Measurements from ENCODE around the gene NACC2. TPM values are rescaled to one million over a fixed set of nuclear protein-coding genes. Genes with fewer than 3 reads are reported as not detected.

NACC2 gene
- total and polyA plus RNA-seq, 8 donors: 4.1 to 69.2 (median 10.0) TPM

- intact Hi-C loops (cut with DNase I; ENCODE audit: low total_unique reads): no loop called here
- TF ChIP-seq EP300 (IDR thresholded peaks at IDR 0.05) (no peak), POLR2A (IDR thresholded peaks at IDR 0.05) (no peak)
- TF ChIP-seq, protein P1, sequence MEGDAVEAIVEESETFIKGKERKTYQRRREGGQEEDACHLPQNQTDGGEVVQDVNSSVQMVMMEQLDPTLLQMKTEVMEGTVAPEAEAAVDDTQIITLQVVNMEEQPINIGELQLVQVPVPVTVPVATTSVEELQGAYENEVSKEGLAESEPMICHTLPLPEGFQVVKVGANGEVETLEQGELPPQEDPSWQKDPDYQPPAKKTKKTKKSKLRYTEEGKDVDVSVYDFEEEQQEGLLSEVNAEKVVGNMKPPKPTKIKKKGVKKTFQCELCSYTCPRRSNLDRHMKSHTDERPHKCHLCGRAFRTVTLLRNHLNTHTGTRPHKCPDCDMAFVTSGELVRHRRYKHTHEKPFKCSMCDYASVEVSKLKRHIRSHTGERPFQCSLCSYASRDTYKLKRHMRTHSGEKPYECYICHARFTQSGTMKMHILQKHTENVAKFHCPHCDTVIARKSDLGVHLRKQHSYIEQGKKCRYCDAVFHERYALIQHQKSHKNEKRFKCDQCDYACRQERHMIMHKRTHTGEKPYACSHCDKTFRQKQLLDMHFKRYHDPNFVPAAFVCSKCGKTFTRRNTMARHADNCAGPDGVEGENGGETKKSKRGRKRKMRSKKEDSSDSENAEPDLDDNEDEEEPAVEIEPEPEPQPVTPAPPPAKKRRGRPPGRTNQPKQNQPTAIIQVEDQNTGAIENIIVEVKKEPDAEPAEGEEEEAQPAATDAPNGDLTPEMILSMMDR (IDR thresholded peaks at IDR 0.05): no peak
- Histone ChIP-seq H3K9me3 (no peaks in the 10 kb centered on the region), H3K4me1 (peaks cover 9 to 35% (median 33%) of the 10 kb centered on the region in 4 donors), H3K27me3 (peaks cover 0 to 88% (median 68%) of the 10 kb centered on the region in 3 donors), H3K4me3 (no peak overlapping the region), H3K27ac (no peak overlapping the region), H3K36me3 (no peaks in the 10 kb centered on the region)
- 60 to 66% (median 65%) methylated on average over 6 to 18 of the region's 18 CpGs for whole genome bisulfite sequencing, 5 donors
- DNase-seq: no peak
Measured at GRCh38 chr9:136135326-136136126, 40.4 kb upstream of the NACC2 start.

DNA sequence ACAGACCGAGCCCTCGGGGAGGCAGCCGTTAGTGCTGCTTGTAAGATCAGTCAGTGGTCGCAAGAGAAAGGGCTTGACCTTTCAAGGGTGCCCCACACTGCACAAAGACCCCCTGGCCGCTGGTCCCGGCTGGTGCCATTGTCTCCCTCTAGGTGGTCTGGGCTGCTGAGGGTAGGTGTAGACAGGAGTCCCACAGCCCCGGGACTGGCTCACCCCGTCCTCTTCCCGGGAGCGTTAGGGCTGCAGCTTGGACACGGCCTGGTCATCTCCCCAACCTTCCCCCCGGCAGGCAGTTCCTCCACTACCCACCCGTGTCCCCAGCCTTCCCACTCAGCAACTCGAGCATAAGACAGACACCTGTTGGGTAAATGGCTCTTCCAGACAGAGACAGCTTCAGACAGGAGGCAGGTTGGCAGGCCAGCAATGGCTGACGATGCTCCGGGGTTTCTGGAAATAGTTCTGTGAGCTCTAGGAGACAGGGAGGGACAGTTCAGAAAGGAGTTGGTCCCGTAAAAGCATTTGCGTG is 38.9 kb upstream of the NACC2 start:
- 23 to 35% (median 31%) methylated on average over 15 to 18 of the region's 18 CpGs for WGBS, 5 donors
- Histone ChIP-seq H3K4me1 (peaks cover 9 to 37% (median 35%) of the 10 kb centered on the region in 4 donors), H3K27me3 (peaks cover 0 to 94% (median 70%) of the 10 kb centered on the region in 3 donors), H3K36me3 (no peaks in the 10 kb centered on the region), H3K27ac (no peak overlapping the region), H3K4me3 (peak overlapping the region in 1 of 4 donors; percentile 54), H3K9me3 (no peaks in the 10 kb centered on the region)
- intact Hi-C loops (cut with DNase I; ENCODE audit: low total_unique reads): no loop called here
- no peak for DNase-seq
- TF ChIP-seq, protein P1 (IDR thresholded peaks at IDR 0.05): no peak
- TF ChIP-seq EP300 (IDR thresholded peaks at IDR 0.05): no peak
- TF ChIP-seq POLR2A (IDR thresholded peaks at IDR 0.05): no peak
- no peak for TF ChIP-seq POLR2AphosphoS5 (IDR thresholded peaks at IDR 0.05)

DNA sequence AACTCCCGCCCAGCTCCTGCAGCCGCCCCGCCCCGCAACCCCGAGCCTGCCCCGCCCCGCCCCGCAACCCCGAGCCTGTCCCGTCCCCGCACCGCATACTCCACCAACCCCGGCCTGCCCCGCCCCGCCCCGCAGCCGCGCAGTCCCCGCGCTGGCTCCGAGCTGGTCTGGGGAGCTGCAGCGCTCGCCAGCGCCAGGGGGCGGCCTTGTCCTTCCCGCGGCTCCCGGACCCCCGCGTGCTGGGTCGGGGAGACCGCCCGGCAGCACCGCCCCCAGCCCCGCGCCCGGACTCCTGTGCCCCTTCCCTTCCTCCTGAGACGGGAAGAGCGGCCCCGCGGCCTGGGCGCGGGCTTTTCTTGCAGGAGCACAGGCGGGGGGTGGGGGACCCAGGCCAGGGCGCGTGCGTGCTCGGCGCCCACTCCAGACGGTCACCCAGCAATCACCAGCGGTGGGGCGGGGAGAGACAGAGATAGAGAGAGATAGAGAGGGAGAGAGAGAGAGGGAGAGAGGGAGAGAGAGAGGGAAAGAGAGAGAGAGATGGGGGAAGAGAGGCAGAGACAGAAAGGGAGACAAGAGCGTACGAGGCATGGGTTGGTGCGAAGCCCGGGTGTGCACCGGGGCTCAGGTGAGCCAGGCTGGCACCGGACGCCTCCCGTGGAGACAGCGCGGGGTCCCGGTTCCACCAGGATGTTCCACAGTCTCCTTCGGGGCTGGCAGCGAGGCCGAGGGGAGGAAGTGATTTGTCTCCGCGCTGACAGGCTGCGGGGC is 38.3 kb upstream of the NACC2 start:
- 3 to 5% (median 4%) methylated on average over 39 to 63 of the region's 69 CpGs for WGBS, 5 donors
- Histone ChIP-seq H3K4me3 (peak overlapping the region; percentile 36 to 54 (median 46)), H3K27me3 (peaks cover 0 to 92% (median 66%) of the 10 kb centered on the region in 3 donors)

More for the DNA sequence above, 38.3 kb upstream of the NACC2 start:
- peak in 1 of 2 donors; percentile 79 for DNase-seq
- no peaks in the 10 kb centered on the region for H3K9me3 ChIP-seq
- intact Hi-C loops (cut with DNase I; ENCODE audit: low total_unique reads): no loop called here
- no peak overlapping the region for H3K27ac ChIP-seq
- peaks cover 9 to 37% (median 35%) of the 10 kb centered on the region in 4 donors for H3K4me1 ChIP-seq
- no peak for TF ChIP-seq POLR2AphosphoS5 (IDR thresholded peaks at IDR 0.05)
- no peak for TF ChIP-seq POLR2A (IDR thresholded peaks at IDR 0.05)
- TF ChIP-seq, protein P1 (IDR thresholded peaks at IDR 0.05): peak in 2 of 7 experiments; percentile 29
- TF ChIP-seq EP300 (IDR thresholded peaks at IDR 0.05): no peak
- no peaks in the 10 kb centered on the region for H3K36me3 ChIP-seq
